ENCODE measurements around the gene LRRC15.

GRCh38 chr3:194354315-194354714 lies 15.2 kb downstream of the LRRC15 start:
- TF ChIP-seq EZH2phosphoT487 (IDR thresholded peaks at IDR 0.05; ENCODE audit: low read depth, severe bottlenecking, unreplicated experiment) (no peak), EZH2 (IDR thresholded peaks at IDR 0.05; ENCODE audit: borderline replicate concordance) (no peak)
- TF ChIP-seq, protein P1, sequence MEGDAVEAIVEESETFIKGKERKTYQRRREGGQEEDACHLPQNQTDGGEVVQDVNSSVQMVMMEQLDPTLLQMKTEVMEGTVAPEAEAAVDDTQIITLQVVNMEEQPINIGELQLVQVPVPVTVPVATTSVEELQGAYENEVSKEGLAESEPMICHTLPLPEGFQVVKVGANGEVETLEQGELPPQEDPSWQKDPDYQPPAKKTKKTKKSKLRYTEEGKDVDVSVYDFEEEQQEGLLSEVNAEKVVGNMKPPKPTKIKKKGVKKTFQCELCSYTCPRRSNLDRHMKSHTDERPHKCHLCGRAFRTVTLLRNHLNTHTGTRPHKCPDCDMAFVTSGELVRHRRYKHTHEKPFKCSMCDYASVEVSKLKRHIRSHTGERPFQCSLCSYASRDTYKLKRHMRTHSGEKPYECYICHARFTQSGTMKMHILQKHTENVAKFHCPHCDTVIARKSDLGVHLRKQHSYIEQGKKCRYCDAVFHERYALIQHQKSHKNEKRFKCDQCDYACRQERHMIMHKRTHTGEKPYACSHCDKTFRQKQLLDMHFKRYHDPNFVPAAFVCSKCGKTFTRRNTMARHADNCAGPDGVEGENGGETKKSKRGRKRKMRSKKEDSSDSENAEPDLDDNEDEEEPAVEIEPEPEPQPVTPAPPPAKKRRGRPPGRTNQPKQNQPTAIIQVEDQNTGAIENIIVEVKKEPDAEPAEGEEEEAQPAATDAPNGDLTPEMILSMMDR (IDR thresholded peaks at IDR 0.05; ENCODE audit: poor library complexity), result no peak

Data from hepatocyte (in vitro differentiated cells).